ENCODE measurements around the gene SEC23B.

The SEC23B gene

DNA sequence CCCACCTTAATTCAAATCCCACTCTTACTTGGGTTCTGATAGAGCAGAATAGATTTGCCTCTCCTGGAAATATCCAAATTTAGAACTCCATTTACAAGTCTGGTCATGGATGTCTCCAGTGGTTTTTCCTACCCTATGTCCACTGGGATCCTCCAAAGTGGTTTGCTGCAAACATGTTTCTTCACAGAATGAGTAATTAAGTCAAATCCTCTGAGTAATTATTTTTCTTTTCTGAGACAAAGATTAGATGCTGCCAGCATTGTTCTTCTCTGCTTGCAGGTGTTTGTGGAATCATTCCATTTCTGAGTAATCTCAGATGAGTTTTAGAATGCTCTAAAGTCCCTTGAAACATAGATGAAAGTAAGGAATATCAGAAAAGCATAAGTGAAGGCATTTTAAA, 102.0 kb downstream of the SEC23B start:
- TF ChIP-seq, protein P1, sequence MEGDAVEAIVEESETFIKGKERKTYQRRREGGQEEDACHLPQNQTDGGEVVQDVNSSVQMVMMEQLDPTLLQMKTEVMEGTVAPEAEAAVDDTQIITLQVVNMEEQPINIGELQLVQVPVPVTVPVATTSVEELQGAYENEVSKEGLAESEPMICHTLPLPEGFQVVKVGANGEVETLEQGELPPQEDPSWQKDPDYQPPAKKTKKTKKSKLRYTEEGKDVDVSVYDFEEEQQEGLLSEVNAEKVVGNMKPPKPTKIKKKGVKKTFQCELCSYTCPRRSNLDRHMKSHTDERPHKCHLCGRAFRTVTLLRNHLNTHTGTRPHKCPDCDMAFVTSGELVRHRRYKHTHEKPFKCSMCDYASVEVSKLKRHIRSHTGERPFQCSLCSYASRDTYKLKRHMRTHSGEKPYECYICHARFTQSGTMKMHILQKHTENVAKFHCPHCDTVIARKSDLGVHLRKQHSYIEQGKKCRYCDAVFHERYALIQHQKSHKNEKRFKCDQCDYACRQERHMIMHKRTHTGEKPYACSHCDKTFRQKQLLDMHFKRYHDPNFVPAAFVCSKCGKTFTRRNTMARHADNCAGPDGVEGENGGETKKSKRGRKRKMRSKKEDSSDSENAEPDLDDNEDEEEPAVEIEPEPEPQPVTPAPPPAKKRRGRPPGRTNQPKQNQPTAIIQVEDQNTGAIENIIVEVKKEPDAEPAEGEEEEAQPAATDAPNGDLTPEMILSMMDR (IDR thresholded peaks at IDR 0.05; ENCODE audit: insufficient read depth, low read depth, low read length, missing control alignments): no peak
- no peak overlapping the region for H3K4me3 ChIP-seq (ENCODE audit: low read depth, low read length)

More for the DNA sequence above, 102.0 kb downstream of the SEC23B start:
- no peak for DNase-seq (ENCODE audit: low read depth)
